Calu3 (cell line): Measurements from ENCODE around the gene GAK. TPM values are rescaled to one million over a fixed set of nuclear protein-coding genes. Genes with fewer than 3 reads are reported as not detected.

Experiments used
- BruUV-seq: library from RNA; stranded (reverse); fragments of 400-500 nt; replicated peaks from 2 replicates; lab custom pipeline; 2021; lab: Mats Ljungman, UMichigan
- CTCF ChIA-PET: fragments of 300-600 bp; sonication (Branson Sonifier 250); formaldehyde crosslinking; loops from one replicate; lab custom pipeline; 2022; ENCODE audit warnings: antibody characterized with exemption; lab: Charles Lee
- DNase-seq: peaks from one replicate; pipeline ENCODE4 v3.0.0; 2022
- H3K27ac Mint-ChIP-seq: one replicate; pipeline ENCODE4 v1.8.0; 2022; ENCODE audit warnings: mixed read lengths; ENCODE audit not compliant: unreplicated experiment
- H3K27me3 Mint-ChIP-seq: one replicate; pipeline ENCODE4 v1.8.0; 2022; ENCODE audit warnings: mixed read lengths; ENCODE audit not compliant: unreplicated experiment
- H3K36me3 Mint-ChIP-seq: one replicate; pipeline ENCODE4 v1.8.0; 2022; ENCODE audit warnings: mild to moderate bottlenecking, moderate library complexity, mixed read lengths; ENCODE audit not compliant: insufficient read depth, unreplicated experiment
- H3K4me1 Mint-ChIP-seq: one replicate; pipeline ENCODE4 v1.8.0; 2022; ENCODE audit warnings: mild to moderate bottlenecking, low read depth, mixed read lengths; ENCODE audit not compliant: unreplicated experiment
- H3K4me3 Mint-ChIP-seq: one replicate; pipeline ENCODE4 v1.8.0; 2022; ENCODE audit warnings: mild to moderate bottlenecking, low read depth, moderate library complexity, mixed read lengths; ENCODE audit not compliant: unreplicated experiment
- H3K9me3 Mint-ChIP-seq: one replicate; pipeline ENCODE4 v1.8.0; 2022; ENCODE audit warnings: low read depth, mixed read lengths; ENCODE audit not compliant: unreplicated experiment
- CTCF ChIP-seq: fragments of 200-600 bp; IDR thresholded peaks from one replicate; pipeline ENCODE4 v1.8.0; 2022; ENCODE audit warnings: antibody characterized with exemption; ENCODE audit not compliant: unreplicated experiment
- intact Hi-C: fragments of 100-400 bp; cut with micrococcal nuclease; formaldehyde crosslinking; loops from one replicate; pipeline ENCODE4 v1.10.0; 2022; ENCODE audit not compliant: unreplicated experiment
- total RNA-seq: library from RNA; stranded (reverse); gene quantifications from 2 replicates; pipeline ENCODE4 v1.2.3, GENCODE V29; 2022

The GAK gene
- total RNA-seq, 1 experiment from 2014 or later: 94.1 TPM

GRCh38 chr4:839675-840443 lies 92.3 kb downstream of the GAK start:
- CTCF ChIA-PET: no interaction called here

GRCh38 chr4:837772-838171 lies 94.3 kb downstream of the GAK start:
- CTCF ChIA-PET: no interaction called here
- no TSS peak for BruUV-seq
- no peaks in the 10 kb centered on the region for H3K4me1 Mint-ChIP-seq
- H3K36me3 Mint-ChIP-seq: peaks cover 6% of the 10 kb centered on the region
- TF ChIP-seq CTCF: no peak
- no peak for DNase-seq
- H3K27ac Mint-ChIP-seq: no peak overlapping the region
- H3K9me3 Mint-ChIP-seq: no peaks in the 10 kb centered on the region
- H3K4me3 Mint-ChIP-seq: no peak overlapping the region
- intact Hi-C loops: no loop called here
- H3K27me3 Mint-ChIP-seq: peaks cover 19% of the 10 kb centered on the region

More at GRCh38 chr4:839675-840443, 92.3 kb downstream of the GAK start:
- no peak overlapping the region for H3K4me3 Mint-ChIP-seq
- intact Hi-C loops: no loop called here
- DNase-seq: no peak
- no peaks in the 10 kb centered on the region for H3K27me3 Mint-ChIP-seq
- H3K4me1 Mint-ChIP-seq: no peaks in the 10 kb centered on the region
- BruUV-seq: no TSS peak
- no peak overlapping the region for H3K27ac Mint-ChIP-seq
- no peak for TF ChIP-seq CTCF
- peaks cover 6% of the 10 kb centered on the region for H3K36me3 Mint-ChIP-seq
- no peaks in the 10 kb centered on the region for H3K9me3 Mint-ChIP-seq

GRCh38 chr4:836750-837301 lies 95.3 kb downstream of the GAK start:
- DNase-seq: no peak
- H3K4me3 Mint-ChIP-seq: no peak overlapping the region
- H3K36me3 Mint-ChIP-seq: peaks cover 6% of the 10 kb centered on the region
- BruUV-seq: no TSS peak
- H3K9me3 Mint-ChIP-seq: no peaks in the 10 kb centered on the region
- peaks cover 22% of the 10 kb centered on the region for H3K27me3 Mint-ChIP-seq
- CTCF ChIA-PET: no interaction called here
- intact Hi-C loops: no loop called here
- H3K4me1 Mint-ChIP-seq: no peaks in the 10 kb centered on the region
- no peak for TF ChIP-seq CTCF
- H3K27ac Mint-ChIP-seq: no peak overlapping the region

GRCh38 chr4:836003-836511 lies 96.1 kb downstream of the GAK start:
- intact Hi-C loops: no loop called here
- CTCF ChIA-PET: no interaction called here
- DNase-seq: no peak
- Mint-ChIP-seq H3K4me1 (no peaks in the 10 kb centered on the region), H3K36me3 (peaks cover 6% of the 10 kb centered on the region), H3K27me3 (peaks cover 22% of the 10 kb centered on the region), H3K27ac (no peak overlapping the region), H3K9me3 (no peaks in the 10 kb centered on the region), H3K4me3 (no peak overlapping the region)
- BruUV-seq: no TSS peak
- TF ChIP-seq CTCF: no peak
